Retinal pigment epithelial cell (primary cell): ENCODE measurements around the gene KRTAP4-16.
"Not testable (repeated sequence)": the region's sequence is repeated elsewhere in the genome, so short reads cannot be mapped to it uniquely, and the experiment has no call there.

ENCODE experiments used
- DNase-seq: peaks from one replicate; pipeline ENCODE4 v3.0.0-alpha.2; 2010; ENCODE audit warnings: low read depth
- H3K4me3 ChIP-seq: 2 replicates; pipeline ENCODE4 v1.5.1; 2011; ENCODE audit warnings: mild to moderate bottlenecking, low read length, control low read depth, moderate library complexity
- TF ChIP-seq, protein P1 (sequence below): conservative IDR thresholded peaks from 2 replicates; pipeline ENCODE4 v1.5.1; 2011; ENCODE audit warnings: low read depth, low read length, control low read depth, inconsistent platforms

KRTAP4-16 gene

DNA sequence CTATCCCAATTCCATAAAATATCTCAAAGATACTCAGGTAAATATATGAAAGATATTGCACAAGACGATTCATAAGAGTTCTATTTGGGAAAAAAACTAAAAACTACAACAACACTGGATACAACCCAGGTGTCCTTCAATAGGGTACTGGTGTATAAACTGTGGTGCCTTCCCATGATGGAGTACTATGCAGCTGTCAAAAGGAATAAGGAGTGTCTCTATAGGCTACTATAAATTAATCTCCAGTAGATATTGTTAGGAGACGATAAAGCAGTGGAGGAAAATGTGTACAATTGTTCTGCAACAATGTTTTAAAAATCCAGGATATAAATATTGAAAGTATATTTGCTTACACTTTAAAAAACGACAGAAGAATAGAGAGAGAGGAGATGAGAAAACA lies 24.4 kb upstream of the KRTAP4-16 start:
- TF ChIP-seq, protein P1, sequence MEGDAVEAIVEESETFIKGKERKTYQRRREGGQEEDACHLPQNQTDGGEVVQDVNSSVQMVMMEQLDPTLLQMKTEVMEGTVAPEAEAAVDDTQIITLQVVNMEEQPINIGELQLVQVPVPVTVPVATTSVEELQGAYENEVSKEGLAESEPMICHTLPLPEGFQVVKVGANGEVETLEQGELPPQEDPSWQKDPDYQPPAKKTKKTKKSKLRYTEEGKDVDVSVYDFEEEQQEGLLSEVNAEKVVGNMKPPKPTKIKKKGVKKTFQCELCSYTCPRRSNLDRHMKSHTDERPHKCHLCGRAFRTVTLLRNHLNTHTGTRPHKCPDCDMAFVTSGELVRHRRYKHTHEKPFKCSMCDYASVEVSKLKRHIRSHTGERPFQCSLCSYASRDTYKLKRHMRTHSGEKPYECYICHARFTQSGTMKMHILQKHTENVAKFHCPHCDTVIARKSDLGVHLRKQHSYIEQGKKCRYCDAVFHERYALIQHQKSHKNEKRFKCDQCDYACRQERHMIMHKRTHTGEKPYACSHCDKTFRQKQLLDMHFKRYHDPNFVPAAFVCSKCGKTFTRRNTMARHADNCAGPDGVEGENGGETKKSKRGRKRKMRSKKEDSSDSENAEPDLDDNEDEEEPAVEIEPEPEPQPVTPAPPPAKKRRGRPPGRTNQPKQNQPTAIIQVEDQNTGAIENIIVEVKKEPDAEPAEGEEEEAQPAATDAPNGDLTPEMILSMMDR: no peak
- no peak for DNase-seq
- no peak overlapping the region for H3K4me3 ChIP-seq

DNA sequence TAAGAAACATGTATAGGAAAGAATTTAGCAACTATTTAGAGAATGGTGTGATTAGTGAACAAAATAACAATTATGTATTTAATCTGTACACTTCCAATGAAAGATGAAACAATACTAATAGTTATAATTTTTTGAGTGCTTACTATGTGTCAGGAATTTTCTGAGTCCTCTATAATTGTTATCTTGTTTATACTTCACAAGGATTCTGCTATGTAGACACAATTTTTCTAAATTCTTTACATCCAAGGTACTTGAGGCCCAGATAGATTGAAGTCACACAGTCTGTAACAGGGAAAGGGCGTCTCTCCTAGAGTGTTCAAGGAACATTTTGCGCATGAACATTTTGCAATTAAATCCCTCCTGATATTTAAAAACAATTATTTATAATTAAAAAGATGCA lies 23.1 kb upstream of the KRTAP4-16 start:
- TF ChIP-seq, protein P1: no peak
- no peak overlapping the region for H3K4me3 ChIP-seq
- no peak for DNase-seq

DNA sequence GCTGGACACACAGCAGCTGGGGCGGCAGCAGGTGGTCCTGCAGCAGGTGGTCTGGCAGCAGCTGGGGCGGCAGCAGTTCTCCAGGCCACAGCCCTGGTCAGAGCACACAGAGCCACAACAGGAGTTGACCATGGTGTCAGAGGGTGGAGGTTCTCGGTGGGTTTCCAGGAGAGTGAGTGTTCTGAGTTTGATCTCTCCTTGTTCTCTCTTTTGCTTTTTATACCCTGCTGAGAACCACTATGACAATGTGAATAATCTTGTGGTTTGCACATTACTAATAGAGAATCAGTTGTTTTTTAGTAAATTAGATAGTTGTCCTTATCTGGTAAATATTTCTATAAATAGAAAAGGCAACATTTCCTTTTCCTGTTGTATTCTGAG lies 22.0 kb upstream of the KRTAP4-16 start, which contains the start of gene KRTAP4-12:
Gene KRTAP4-12, minus strand, starts transcription at position 192 of the 381 bp plus-strand sequence. Its CDS starts 60 bp downstream, at position 132.
- not testable (repeated sequence) for H3K4me3 ChIP-seq, DNase-seq

DNA sequence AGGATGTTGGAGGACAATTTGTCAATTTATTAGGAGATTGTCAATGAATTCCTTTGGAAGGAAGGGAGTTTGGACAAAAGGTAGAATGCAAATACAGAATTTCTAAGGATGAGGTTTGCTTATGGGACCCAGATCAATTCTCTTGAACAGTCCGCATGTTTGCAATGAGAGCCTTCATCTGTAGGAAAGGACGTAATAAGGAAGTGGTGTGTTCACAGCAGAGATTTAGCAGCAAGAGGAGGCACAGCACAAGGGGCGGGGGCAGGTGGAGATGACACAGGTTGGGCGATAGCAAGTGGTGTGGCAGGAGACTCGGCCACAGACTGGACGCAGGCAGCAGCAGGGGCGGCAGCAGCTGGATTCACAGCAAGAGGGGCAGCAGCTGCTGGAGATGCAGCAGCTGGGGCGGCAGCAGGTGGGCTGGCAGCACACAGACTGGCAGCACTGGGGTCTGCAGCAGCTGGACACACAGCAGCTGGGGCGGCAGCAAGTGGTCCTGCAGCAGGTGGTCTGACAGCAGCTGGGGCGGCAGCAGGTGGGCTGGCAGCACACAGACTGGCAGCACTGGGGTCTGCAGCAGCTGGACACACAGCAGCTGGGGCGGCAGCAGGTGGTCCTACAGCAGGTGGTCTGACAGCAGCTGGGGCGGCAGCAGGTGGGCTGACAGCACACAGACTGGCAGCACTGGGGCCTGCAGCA lies 21.4 kb upstream of the KRTAP4-16 start:
- not testable (repeated sequence) for H3K4me3 ChIP-seq, DNase-seq

DNA sequence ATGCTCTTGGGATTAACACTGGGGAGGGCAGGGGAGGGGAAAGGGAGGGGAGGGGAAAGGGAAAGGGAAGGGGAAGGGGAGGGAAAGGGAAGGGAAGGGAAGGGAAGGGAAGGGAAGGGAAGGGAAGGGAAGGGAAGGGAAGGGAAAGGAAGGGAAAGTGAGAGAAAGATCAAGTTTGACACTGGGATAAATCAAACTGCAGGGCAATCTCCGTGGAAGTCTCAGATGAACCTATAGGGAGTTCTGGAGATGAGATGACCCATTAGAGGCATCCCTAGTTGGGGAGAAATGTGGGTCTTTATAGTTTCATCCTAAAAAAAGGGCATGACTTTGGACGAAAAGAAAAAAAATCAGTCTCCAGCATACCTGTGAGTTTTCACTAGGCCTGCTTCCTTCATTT lies 19.7 kb upstream of the KRTAP4-16 start:
- H3K4me3 ChIP-seq: no peak overlapping the region
- TF ChIP-seq, protein P1: no peak
- no peak for DNase-seq

DNA sequence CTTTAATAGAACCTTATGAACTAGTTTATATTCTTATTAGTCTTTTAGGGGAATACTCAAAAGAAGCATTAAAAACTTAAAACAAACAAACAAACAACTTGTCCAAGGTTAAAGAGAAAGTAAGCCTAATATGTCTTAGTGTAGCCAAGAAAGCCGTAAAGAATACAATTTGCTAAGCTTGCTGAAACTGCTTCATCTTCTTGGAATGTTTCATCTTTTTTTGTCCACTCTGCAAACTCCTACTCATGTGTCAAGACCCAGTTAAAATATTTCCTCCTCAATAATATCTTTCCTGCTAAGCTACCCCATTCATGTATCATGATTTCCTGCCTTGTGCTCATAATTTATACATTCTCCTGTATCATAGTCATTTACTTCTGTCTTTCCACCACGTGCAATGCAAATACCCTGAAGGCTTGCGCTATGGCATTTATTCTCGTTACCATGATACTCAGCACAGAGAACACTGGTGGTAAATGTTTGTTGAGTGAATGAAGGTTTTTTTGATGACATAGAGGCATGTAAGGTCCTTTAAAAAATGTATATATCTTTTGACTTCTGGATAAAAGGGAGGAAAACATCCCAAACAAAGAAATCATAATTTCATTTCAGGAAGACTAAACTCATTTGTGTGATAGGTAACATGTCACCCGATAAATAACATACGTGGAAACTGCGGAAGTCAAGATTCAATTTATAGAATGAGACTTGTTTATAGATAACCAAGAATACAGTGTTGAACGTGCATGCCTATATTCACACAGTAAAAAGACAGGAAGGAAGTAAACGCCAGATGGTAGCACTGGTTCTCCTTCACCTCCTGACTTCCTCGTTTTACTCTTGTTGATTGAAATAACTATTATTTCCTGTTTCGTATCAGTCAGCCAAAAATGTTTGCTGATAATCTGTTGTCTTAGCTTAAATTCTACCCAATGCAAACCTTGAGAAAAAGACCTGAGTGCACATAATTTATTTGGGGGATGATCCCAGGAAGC lies 18.0 kb upstream of the KRTAP4-16 start:
- DNase-seq, H3K4me3 ChIP-seq: not testable (repeated sequence)

DNA sequence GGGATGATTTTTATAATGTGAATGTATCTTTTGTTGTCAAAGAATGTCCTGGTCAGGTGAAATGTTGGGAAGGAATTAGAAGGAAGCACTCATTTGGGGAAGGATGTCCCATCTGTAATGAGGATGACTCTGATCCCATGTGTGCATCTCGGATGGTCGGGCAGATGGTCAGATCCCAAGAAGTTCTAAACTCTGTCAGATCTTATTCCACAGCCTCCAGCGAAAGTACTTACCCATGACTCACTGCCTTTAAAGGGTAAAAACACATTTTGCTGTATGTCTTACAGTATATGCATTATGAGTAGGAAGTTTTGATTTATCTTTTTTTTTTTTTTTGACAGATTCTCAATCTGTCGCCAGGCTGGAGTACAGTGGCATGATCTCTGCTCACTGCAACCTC lies 16.7 kb upstream of the KRTAP4-16 start:
- no peak overlapping the region for H3K4me3 ChIP-seq
- no peak for DNase-seq
- TF ChIP-seq, protein P1: no peak

DNA sequence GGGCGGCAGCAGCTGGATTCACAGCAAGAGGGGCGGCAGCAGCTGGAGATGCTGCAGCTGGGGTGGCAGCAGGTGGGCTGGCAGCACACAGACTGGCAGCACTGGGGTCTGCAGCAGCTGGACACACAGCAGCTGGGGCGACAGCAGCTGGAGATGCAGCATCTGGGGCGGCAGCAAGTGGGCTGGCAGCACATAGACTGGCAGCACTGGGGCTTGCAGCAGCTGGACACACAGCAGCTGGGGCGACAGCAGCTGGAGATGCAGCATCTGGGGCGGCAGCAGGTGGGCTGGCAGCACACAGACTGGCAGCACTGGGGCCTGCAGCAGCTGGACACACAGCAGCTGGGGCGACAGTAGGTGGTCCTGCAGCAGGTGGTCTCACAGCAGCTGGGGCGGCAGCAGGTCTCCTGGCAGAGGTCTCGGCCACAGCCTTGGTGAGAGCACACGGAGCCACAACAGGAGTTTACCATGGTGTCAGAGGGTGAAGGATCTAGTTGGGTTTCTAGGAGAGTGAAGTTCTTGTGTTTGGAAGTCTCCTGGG lies 15.9 kb upstream of the KRTAP4-16 start, which contains the start of gene KRTAP4-11:
Gene KRTAP4-11, minus strand, starts transcription at position 528 of the 541 bp plus-strand sequence. Its CDS starts 58 bp downstream, at position 470.
- DNase-seq: not testable (repeated sequence)

DNA sequence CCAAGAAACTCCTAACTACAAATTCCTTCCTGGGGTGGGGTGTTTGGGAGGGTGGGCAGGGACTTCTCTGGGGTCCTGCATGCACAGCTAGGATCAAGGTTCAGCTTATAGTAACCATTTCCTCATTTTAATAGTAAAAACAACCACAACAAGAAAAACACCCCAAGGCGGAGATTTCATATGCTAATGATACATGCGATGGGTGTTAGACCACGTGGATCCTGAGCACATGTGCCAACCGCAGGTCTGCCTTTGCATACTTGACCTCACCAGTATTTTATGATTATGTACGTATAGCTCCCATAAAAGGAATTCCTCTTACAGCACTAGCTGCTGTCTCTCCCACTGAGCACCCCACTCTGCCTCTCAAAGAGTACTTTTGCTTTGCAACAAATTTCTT lies 14.3 kb upstream of the KRTAP4-16 start:
- TF ChIP-seq, protein P1: no peak
- no peak for DNase-seq

More for the DNA sequence above, 15.9 kb upstream of the KRTAP4-16 start, which contains the start of gene KRTAP4-11:
- H3K4me3 ChIP-seq: not testable (repeated sequence)

More for the DNA sequence above, 14.3 kb upstream of the KRTAP4-16 start:
- no peak overlapping the region for H3K4me3 ChIP-seq
